Caki2 (cell line): Measurements from ENCODE around the gene POU1F1. TPM values are rescaled to one million over a fixed set of nuclear protein-coding genes. Genes with fewer than 3 reads are reported as not detected.

Source experiments
- total RNA-seq: library from RNA; depleted of rRNA; stranded (reverse); fragments of >200 nt; shearing (Covaris generic); gene quantifications from 2 replicates; pipeline ENCODE4 v1.2.3, GENCODE V29; 2014; ENCODE audit warnings: low replicate concordance; rRNA removed

POU1F1 gene
- total RNA-seq, 1 experiment from 2014 or later = not detected

Other genes starting within 250 kb of the POU1F1 start
- 19.3 and 24.4 TPM in 2 replicates for gene CHMP2B, start 49.3 kb downstream of the POU1F1 start, total RNA-seq